H9 (cell line): ENCODE measurements around the gene PHLDA2. TPM values are rescaled to one million over a fixed set of nuclear protein-coding genes. Genes with fewer than 3 reads are reported as not detected.

Experiments used
- DNase-seq: peaks from one replicate; pipeline ENCODE4 v3.0.0-alpha.2; 2017
- H2AFZ ChIP-seq: one replicate; pipeline ENCODE4 v1.6.1; 2013; ENCODE audit warnings: mild to moderate bottlenecking, low read length, control low read depth, moderate library complexity
- H2AK5ac ChIP-seq: 2 replicates; pipeline ENCODE4 v1.6.1; 2013; ENCODE audit warnings: low read length, control low read depth, mixed read lengths; ENCODE audit not compliant: insufficient read length
- H2BK120ac ChIP-seq: one replicate; pipeline ENCODE4 v1.6.1; 2013; ENCODE audit warnings: low read depth, mild to moderate bottlenecking, low read length, control low read depth, inconsistent platforms; ENCODE audit not compliant: poor library complexity, severe bottlenecking
- H2BK12ac ChIP-seq: 2 replicates; pipeline ENCODE4 v1.6.1; 2013; ENCODE audit warnings: low read length, control low read depth, mixed read lengths, low read depth; ENCODE audit not compliant: insufficient read length
- H2BK15ac ChIP-seq: 2 replicates; pipeline ENCODE4 v1.6.1; 2013; ENCODE audit warnings: low read depth, low read length, control low read depth
- H2BK20ac ChIP-seq: one replicate; pipeline ENCODE4 v1.6.1; 2013; ENCODE audit warnings: low read depth, mild to moderate bottlenecking, low read length, control low read depth, inconsistent platforms; ENCODE audit not compliant: poor library complexity, severe bottlenecking
- H2BK5ac ChIP-seq: 2 replicates; pipeline ENCODE4 v1.6.1; 2013; ENCODE audit warnings: low read length, control low read depth, mixed read lengths; ENCODE audit not compliant: insufficient read length
- H3K14ac ChIP-seq: 2 replicates; pipeline ENCODE4 v1.6.1; 2013; ENCODE audit warnings: low read length, control low read depth; ENCODE audit not compliant: insufficient read depth
- H3K18ac ChIP-seq: 2 replicates; pipeline ENCODE4 v1.6.1; 2013; ENCODE audit warnings: low read depth, mild to moderate bottlenecking, mixed read lengths, low read length, control low read depth; ENCODE audit not compliant: insufficient read length
- H3K23ac ChIP-seq: 2 replicates; pipeline ENCODE4 v1.6.1; 2013; ENCODE audit warnings: low read length, control low read depth, mixed read lengths, low read depth; ENCODE audit not compliant: insufficient read length
- H3K23me2 ChIP-seq: 2 replicates; pipeline ENCODE4 v1.6.1; 2013; ENCODE audit warnings: low read depth, mild to moderate bottlenecking, mixed read lengths, low read length, control low read depth; ENCODE audit not compliant: insufficient read length, poor library complexity, severe bottlenecking
- H3K27ac ChIP-seq: 2 replicates; pipeline ENCODE4 v1.5.1; 2013; ENCODE audit warnings: low read length, control low read depth, mixed read lengths, low read depth; ENCODE audit not compliant: insufficient read length
- H3K27me3 ChIP-seq: 2 replicates; pipeline ENCODE4 v1.6.1; 2013; ENCODE audit warnings: low read length, control low read depth, inconsistent platforms; ENCODE audit not compliant: insufficient read depth
- H3K4ac ChIP-seq: 2 replicates; pipeline ENCODE4 v1.6.1; 2013; ENCODE audit warnings: low read depth, mild to moderate bottlenecking, control low read depth, inconsistent platforms, low read length, moderate library complexity
- H3K4me1 ChIP-seq: 2 replicates; pipeline ENCODE4 v1.6.1; 2013; ENCODE audit warnings: low read length, control low read depth, inconsistent platforms; ENCODE audit not compliant: insufficient read depth
- H3K4me2 ChIP-seq: 2 replicates; pipeline ENCODE4 v1.6.1; 2013; ENCODE audit warnings: low read length, control low read depth, mixed read lengths; ENCODE audit not compliant: insufficient read length, insufficient read depth
- H3K56ac ChIP-seq: 2 replicates; pipeline ENCODE4 v1.6.1; 2013; ENCODE audit warnings: low read depth, mild to moderate bottlenecking, mixed read lengths, low read length, control low read depth; ENCODE audit not compliant: insufficient read length
- H3K79me1 ChIP-seq: 2 replicates; pipeline ENCODE4 v1.6.1; 2013; ENCODE audit warnings: low read depth, mild to moderate bottlenecking, moderate library complexity, low read length, control low read depth, inconsistent platforms; ENCODE audit not compliant: insufficient read depth, poor library complexity, severe bottlenecking
- H3K79me2 ChIP-seq: 2 replicates; pipeline ENCODE4 v1.6.1; 2013; ENCODE audit warnings: low read length, control low read depth, inconsistent platforms; ENCODE audit not compliant: insufficient read depth
- H3K9ac ChIP-seq: 2 replicates; pipeline ENCODE4 v1.6.1; 2013; ENCODE audit warnings: low read length, control low read depth, mixed read lengths; ENCODE audit not compliant: insufficient read length; ENCODE audit errors: extremely low read depth
- H3K9me3 ChIP-seq: one replicate; pipeline ENCODE4 v1.6.1; 2013; ENCODE audit warnings: low read depth, low read length, inconsistent platforms; ENCODE audit not compliant: control insufficient read depth
- H3T11ph ChIP-seq: one replicate; pipeline ENCODE4 v1.6.1; 2013; ENCODE audit warnings: mild to moderate bottlenecking, low read length, control low read depth, inconsistent platforms
- H4K20me1 ChIP-seq: one replicate; pipeline ENCODE4 v1.6.1; 2013; ENCODE audit not compliant: control insufficient read depth, insufficient read length, insufficient read depth
- H4K5ac ChIP-seq: 2 replicates; pipeline ENCODE4 v1.6.1; 2013; ENCODE audit warnings: low read depth, mild to moderate bottlenecking, mixed read lengths, low read length, control low read depth; ENCODE audit not compliant: insufficient read length
- H4K8ac ChIP-seq: replicated peaks from 2 replicates; pipeline ENCODE4 v1.6.1; 2013; ENCODE audit warnings: low read length, control low read depth, mixed read lengths, low read depth; ENCODE audit not compliant: insufficient read length
- H4K91ac ChIP-seq: 2 replicates; pipeline ENCODE4 v1.6.1; 2013; ENCODE audit warnings: low read depth, mild to moderate bottlenecking, moderate library complexity, mixed read lengths, low read length, control low read depth; ENCODE audit not compliant: insufficient read length
- H3K27ac Mint-ChIP-seq, 3 experiments: 2 replicates in 2 of 3; 3 replicates in 1 of 3; pipeline ENCODE4 v1.8.0; 2020 to 2021; ENCODE audit warnings: mixed read lengths in 3 of 3, mild to moderate bottlenecking in 1 of 3, moderate library complexity in 1 of 3
- H3K27me3 Mint-ChIP-seq: 2 replicates; pipeline ENCODE4 v1.8.0; 2021; ENCODE audit warnings: low read depth, mild to moderate bottlenecking, moderate library complexity, mixed read lengths
- H3K36me3 Mint-ChIP-seq, 3 experiments: 2 replicates in 2 of 3; 3 replicates in 1 of 3; pipeline ENCODE4 v1.8.0; 2020 to 2021; ENCODE audit warnings: low read depth in 3 of 3, mixed read lengths in 3 of 3; ENCODE audit not compliant: insufficient read depth in 1 of 3
- H3K4me1 Mint-ChIP-seq, 2 experiments: 2 replicates each; pipeline ENCODE4 v1.8.0; 2020; ENCODE audit warnings: mixed read lengths in 2 of 2
- H3K4me3 Mint-ChIP-seq, 2 experiments: 2 replicates in 1 of 2; 3 replicates in 1 of 2; pipeline ENCODE4 v1.8.0; 2020 to 2021; ENCODE audit warnings: mild to moderate bottlenecking in 2 of 2, mixed read lengths in 2 of 2, moderate library complexity in 1 of 2
- H3K9me3 Mint-ChIP-seq, 2 experiments: 2 replicates in 1 of 2; 3 replicates in 1 of 2; pipeline ENCODE4 v1.8.0; 2020; ENCODE audit warnings: mild to moderate bottlenecking in 2 of 2, mixed read lengths in 2 of 2, moderate library complexity in 1 of 2
- CTCF ChIP-seq: fragments of 200-600 bp; sonication (generic); conservative IDR thresholded peaks from 3 replicates; pipeline ENCODE4 v1.8.0; 2021; ENCODE audit warnings: antibody characterized with exemption, mild to moderate bottlenecking
- WGBS: extraction: QIAGEN DNeasy Blood & Tissue Kit; methylation state at CpG from one replicate; pipeline ENCODE4 v1.1.7; 2013; ENCODE audit warnings: missing lambda C conversion rate, low lambda C conversion rate, mixed read lengths; ENCODE audit not compliant: insufficient read length; ENCODE audit errors: extremely low coverage; 5-methylcytosine and 5-hydroxymethylcytosine counted together
- total RNA-seq: library from RNA; stranded (reverse); gene quantifications from 2 replicates; pipeline ENCODE4 v1.2.1, GENCODE V29; 2021

Gene PHLDA2
- total RNA-seq, 1 experiment from 2014 or later: 42.8 TPM

GRCh38 chr11:2882396-2883110 is 46.7 kb downstream of the PHLDA2 start:
- no peak; the same call in 2 of the 3 replicates for TF ChIP-seq CTCF
- no peak overlapping the region for H3K27ac Mint-ChIP-seq
- H3K4ac ChIP-seq: no peak overlapping the region
- H2BK120ac ChIP-seq: no peak overlapping the region
- no peak overlapping the region for H2BK20ac ChIP-seq
- H2AFZ ChIP-seq: no peak overlapping the region
- no CpG with 5 or more reads among the region's 11 CpGs for WGBS
- no peak overlapping the region for H2BK5ac ChIP-seq
- no peak for DNase-seq
- H3K4me2 ChIP-seq: no peak overlapping the region
- H3K4me3 Mint-ChIP-seq: peak overlapping the region; percentile 47 to 69
- no peak overlapping the region for H2BK15ac ChIP-seq
- H3K4me1 ChIP-seq: no peaks in the 10 kb centered on the region; the same call in 1 of the 2 replicates
- no peak overlapping the region for H3K18ac ChIP-seq
- H3K27me3 Mint-ChIP-seq: peaks cover 82% of the 10 kb centered on the region
- no peak overlapping the region for H3K56ac ChIP-seq
- no peaks in the 10 kb centered on the region for H4K20me1 ChIP-seq
- no peak overlapping the region for H4K8ac ChIP-seq
- H3K9me3 ChIP-seq: no peaks in the 10 kb centered on the region
- H3K4me1 Mint-ChIP-seq: peaks cover 22 to 26% of the 10 kb centered on the region in 2 experiments
- H3K23me2 ChIP-seq: no peaks in the 10 kb centered on the region
- H3K36me3 Mint-ChIP-seq: peaks cover 3 to 6% (median 5%) of the 10 kb centered on the region in 3 experiments; a peak in 5 of 7 replicates
- H3K79me2 ChIP-seq: no peaks in the 10 kb centered on the region
- H3K27me3 ChIP-seq: peaks cover 7% of the 10 kb centered on the region; the same call in 1 of the 2 replicates
- H3T11ph ChIP-seq: no peak overlapping the region
- H2BK12ac ChIP-seq: no peak overlapping the region
- no peaks in the 10 kb centered on the region for H3K79me1 ChIP-seq
- no peak overlapping the region for H3K23ac ChIP-seq
- no peak overlapping the region for H3K14ac ChIP-seq
- H3K27ac ChIP-seq: no peak overlapping the region
- H4K5ac ChIP-seq: no peak overlapping the region
- no peak overlapping the region for H3K9ac ChIP-seq
- H4K91ac ChIP-seq: no peak overlapping the region
- H3K9me3 Mint-ChIP-seq: peaks cover 4 to 8% of the 10 kb centered on the region in 2 experiments; a peak in 4 of 5 replicates
- H2AK5ac ChIP-seq: no peak overlapping the region
